ENCODE results near the gene MEIKIN.

Gene MEIKIN

DNA sequence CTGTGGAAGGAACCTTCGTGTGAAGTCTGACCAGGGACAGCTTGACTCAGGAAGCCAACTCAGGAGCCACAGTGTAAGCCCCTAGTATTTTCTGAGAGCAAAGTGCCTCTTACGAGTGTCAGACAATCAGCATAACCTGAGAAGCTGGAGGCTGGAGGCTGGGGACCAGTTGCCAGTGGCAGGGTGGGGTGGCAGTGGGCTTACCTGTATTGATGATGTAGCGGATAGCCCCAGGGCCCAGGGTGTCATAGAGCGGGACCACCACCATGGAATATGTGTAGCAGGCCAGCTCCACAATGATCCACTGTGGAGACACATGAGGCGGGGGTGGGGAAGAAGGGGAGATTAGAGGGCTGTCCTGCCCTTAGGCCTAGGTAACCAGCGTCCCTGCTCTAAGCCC is 43.1 kb upstream of the MEIKIN start:
- Histone ChIP-seq H2AFZ (ENCODE audit: low read length) (no peak overlapping the region), H3K9me2 (replicated peaks; ENCODE audit: insufficient read depth, low read length) (no peaks in the 10 kb centered on the region), H4K20me1 (ENCODE audit: insufficient read depth, low read length) (no peaks in the 10 kb centered on the region), H3K27ac (ENCODE audit: low read length) (no peak overlapping the region), H3K79me2 (ENCODE audit: low read length) (no peaks in the 10 kb centered on the region), H3K36me3 (replicated peaks; ENCODE audit: insufficient read depth, low read length) (no peaks in the 10 kb centered on the region), H3K4me3 (ENCODE audit: low read length) (no peak overlapping the region), H3K9ac (ENCODE audit: low read length) (no peak overlapping the region), H3K27me3 (replicated peaks; ENCODE audit: insufficient read depth, low read length) (no peaks in the 10 kb centered on the region), H3K4me2 (ENCODE audit: low read depth, low read length) (no peak overlapping the region), H3K4me1 (ENCODE audit: low read length) (no peaks in the 10 kb centered on the region), H3K9me3 (replicated peaks; ENCODE audit: insufficient read depth, low read length) (no peaks in the 10 kb centered on the region), H3F3A (ENCODE audit: insufficient read depth, low read length) (no peaks in the 10 kb centered on the region)
- no peak for DNase-seq
- TF ChIP-seq, protein P1, sequence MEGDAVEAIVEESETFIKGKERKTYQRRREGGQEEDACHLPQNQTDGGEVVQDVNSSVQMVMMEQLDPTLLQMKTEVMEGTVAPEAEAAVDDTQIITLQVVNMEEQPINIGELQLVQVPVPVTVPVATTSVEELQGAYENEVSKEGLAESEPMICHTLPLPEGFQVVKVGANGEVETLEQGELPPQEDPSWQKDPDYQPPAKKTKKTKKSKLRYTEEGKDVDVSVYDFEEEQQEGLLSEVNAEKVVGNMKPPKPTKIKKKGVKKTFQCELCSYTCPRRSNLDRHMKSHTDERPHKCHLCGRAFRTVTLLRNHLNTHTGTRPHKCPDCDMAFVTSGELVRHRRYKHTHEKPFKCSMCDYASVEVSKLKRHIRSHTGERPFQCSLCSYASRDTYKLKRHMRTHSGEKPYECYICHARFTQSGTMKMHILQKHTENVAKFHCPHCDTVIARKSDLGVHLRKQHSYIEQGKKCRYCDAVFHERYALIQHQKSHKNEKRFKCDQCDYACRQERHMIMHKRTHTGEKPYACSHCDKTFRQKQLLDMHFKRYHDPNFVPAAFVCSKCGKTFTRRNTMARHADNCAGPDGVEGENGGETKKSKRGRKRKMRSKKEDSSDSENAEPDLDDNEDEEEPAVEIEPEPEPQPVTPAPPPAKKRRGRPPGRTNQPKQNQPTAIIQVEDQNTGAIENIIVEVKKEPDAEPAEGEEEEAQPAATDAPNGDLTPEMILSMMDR (IDR thresholded peaks at IDR 0.05; ENCODE audit: low read length) = no peak
- TF ChIP-seq EZH2 (optimal IDR thresholded peaks at IDR 0.05; ENCODE audit: low read depth, low read length) (no peak), EZH2phosphoT487 (IDR thresholded peaks at IDR 0.05; ENCODE audit: low read length) (no peak)

DNA sequence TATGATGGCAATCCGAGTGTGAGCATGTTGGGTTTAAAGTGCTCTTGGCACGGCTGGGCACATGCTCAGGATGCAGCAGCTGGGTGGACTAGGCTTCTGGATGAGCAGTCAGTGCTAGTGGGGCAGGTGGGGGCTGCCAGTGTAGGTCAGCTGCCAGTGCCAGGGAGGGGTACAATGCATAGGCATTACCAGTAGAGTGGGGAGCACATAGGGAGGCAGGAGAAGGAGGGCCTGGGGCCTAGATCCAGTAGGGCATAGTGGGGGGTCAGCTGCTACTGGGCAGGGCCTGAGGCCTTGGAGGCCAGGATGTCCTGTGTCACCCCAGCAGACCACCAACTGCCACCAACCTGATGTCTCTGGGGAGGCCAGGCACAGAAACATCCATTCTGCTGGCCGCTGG is 41.8 kb upstream of the MEIKIN start:
- H3K79me2 ChIP-seq (ENCODE audit: low read length) = no peaks in the 10 kb centered on the region
- H3K27me3 ChIP-seq (replicated peaks; ENCODE audit: insufficient read depth, low read length) = no peaks in the 10 kb centered on the region

DNA sequence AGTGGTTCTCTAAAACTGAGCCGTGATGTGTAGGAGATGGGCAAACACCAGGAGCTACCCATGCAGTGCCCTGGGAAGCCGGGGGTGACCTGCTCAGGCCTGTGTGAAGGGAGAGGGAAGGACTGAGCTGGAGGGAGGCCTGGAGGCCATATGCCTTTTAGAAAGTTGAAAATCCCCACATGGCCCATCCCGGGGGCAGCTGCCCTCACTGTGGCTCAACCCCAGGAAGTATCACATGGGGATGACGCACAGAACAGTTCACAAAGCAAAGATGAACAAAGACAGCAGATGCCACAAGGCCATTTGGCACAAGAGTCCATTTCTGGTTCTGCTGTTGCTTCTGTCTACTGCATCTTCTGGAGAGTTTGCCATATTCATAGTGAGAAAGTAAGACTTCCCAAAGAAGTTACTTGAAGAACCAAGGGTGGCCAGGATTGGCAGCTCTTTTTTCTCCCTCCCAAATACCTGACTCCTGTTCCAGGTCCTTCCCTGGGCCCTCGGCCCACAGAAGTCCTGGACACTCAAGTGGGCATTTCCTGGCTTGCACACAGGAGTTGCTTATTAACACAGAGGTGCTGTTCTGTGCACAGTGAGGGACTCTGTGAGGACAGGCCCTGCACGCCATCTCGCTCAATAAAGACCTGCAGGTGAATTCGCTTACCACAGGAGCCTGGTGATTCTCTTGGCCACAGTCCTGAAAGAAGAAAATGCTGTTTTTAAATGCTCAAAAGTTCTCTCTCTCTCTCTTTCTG is 40.9 kb upstream of the MEIKIN start:
- Histone ChIP-seq H3K4me3 (ENCODE audit: low read length) (no peak overlapping the region), H3K9me3 (replicated peaks; ENCODE audit: insufficient read depth, low read length) (no peaks in the 10 kb centered on the region), H3K9ac (ENCODE audit: low read length) (no peak overlapping the region), H4K20me1 (ENCODE audit: insufficient read depth, low read length) (no peaks in the 10 kb centered on the region), H3K36me3 (replicated peaks; ENCODE audit: insufficient read depth, low read length) (no peaks in the 10 kb centered on the region), H3K27me3 (replicated peaks; ENCODE audit: insufficient read depth, low read length) (no peaks in the 10 kb centered on the region), H3K27ac (ENCODE audit: low read length) (no peak overlapping the region), H3K4me2 (ENCODE audit: low read depth, low read length) (no peak overlapping the region), H3K79me2 (ENCODE audit: low read length) (no peaks in the 10 kb centered on the region), H2AFZ (ENCODE audit: low read length) (no peak overlapping the region), H3F3A (ENCODE audit: insufficient read depth, low read length) (no peaks in the 10 kb centered on the region), H3K4me1 (ENCODE audit: low read length) (no peaks in the 10 kb centered on the region), H3K9me2 (replicated peaks; ENCODE audit: insufficient read depth, low read length) (no peaks in the 10 kb centered on the region)
- no peak for DNase-seq
- TF ChIP-seq EZH2phosphoT487 (IDR thresholded peaks at IDR 0.05; ENCODE audit: low read length) = no peak
- TF ChIP-seq EZH2 (optimal IDR thresholded peaks at IDR 0.05; ENCODE audit: low read depth, low read length) = no peak
- TF ChIP-seq, protein P1 (IDR thresholded peaks at IDR 0.05; ENCODE audit: low read length) = no peak

More for the DNA sequence above, 41.8 kb upstream of the MEIKIN start:
- TF ChIP-seq, protein P1 (IDR thresholded peaks at IDR 0.05; ENCODE audit: low read length) = no peak
- TF ChIP-seq EZH2 (optimal IDR thresholded peaks at IDR 0.05; ENCODE audit: low read depth, low read length) (no peak), EZH2phosphoT487 (IDR thresholded peaks at IDR 0.05; ENCODE audit: low read length) (no peak)
- Histone ChIP-seq H2AFZ (ENCODE audit: low read length) (no peak overlapping the region), H3K27ac (ENCODE audit: low read length) (no peak overlapping the region), H3K36me3 (replicated peaks; ENCODE audit: insufficient read depth, low read length) (no peaks in the 10 kb centered on the region), H3K9me2 (replicated peaks; ENCODE audit: insufficient read depth, low read length) (no peaks in the 10 kb centered on the region), H3K9ac (ENCODE audit: low read length) (no peak overlapping the region), H3F3A (ENCODE audit: insufficient read depth, low read length) (no peaks in the 10 kb centered on the region), H4K20me1 (ENCODE audit: insufficient read depth, low read length) (no peaks in the 10 kb centered on the region), H3K4me3 (ENCODE audit: low read length) (no peak overlapping the region), H3K9me3 (replicated peaks; ENCODE audit: insufficient read depth, low read length) (no peaks in the 10 kb centered on the region), H3K4me1 (ENCODE audit: low read length) (no peaks in the 10 kb centered on the region), H3K4me2 (ENCODE audit: low read depth, low read length) (no peak overlapping the region)
- no peak for DNase-seq

All from MM.1S (cell line).